ENCODE results near the gene SNURF. TPM values are rescaled to one million over a fixed set of nuclear protein-coding genes. Genes with fewer than 3 reads are reported as not detected.
A peak's percentile ranks its signal among the peaks of the same experiment; 100 is the strongest.

Gene SNURF
- total RNA-seq, 1 donor from 2014 or later = 16.5 TPM

DNA sequence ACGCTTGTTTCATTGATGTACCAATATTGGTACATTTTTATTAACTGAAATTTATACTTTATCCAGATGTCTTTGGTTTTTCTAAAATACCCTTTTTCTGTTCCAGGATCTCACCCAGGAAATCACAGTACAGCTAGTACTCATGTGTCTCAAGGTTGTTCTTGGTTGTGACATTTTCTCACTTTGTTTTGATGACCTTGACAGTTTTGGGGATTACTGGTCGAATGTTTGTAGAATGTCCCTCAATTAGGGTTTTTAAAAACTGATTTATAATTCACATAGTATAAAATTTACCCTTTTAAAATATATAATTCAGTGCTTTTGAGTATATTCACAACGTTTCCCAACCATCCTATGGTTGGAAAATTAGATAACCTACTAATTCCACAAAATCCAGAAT lies 6.3 kb upstream of the SNURF start:
- no peak for FAIRE-seq
- no peak overlapping the region for H3K27ac Mint-ChIP-seq (ENCODE audit: unreplicated experiment)

DNA sequence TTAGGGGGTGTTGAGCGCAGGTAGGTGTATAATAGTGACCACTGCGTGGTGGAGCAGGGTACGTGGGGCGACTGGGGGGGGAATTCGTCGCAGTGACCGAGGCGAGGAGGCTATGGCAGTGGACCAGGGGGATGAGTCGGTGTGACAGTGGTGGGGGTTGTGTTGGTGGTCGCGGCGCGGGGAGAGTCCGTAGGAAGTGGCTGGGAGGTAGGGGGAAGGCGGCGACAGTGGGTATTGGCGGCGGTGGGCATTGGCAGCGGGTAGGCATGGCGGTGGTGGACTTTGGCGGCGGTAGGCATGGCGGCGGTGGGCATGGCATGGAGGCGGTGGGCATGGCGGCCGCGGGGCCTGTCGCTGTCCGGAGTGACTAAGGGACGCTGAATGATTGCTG lies 739 bp downstream of the SNURF start:
- peak overlapping the region; percentile 97 for H3K4me3 ChIP-seq (ENCODE audit: insufficient read depth, low read depth, low read length)
- H3K4me1 ChIP-seq (ENCODE audit: insufficient read depth, low read length) = no peaks in the 10 kb centered on the region
- peak overlapping the region; percentile 94 for H3K4me2 ChIP-seq (ENCODE audit: low read length)
- H3K27ac ChIP-seq (ENCODE audit: low read depth, low read length) = peak overlapping the region; percentile 79
- peaks cover 16% of the 10 kb centered on the region for H4K20me1 ChIP-seq (ENCODE audit: insufficient read depth, low read length)
- no peak for TF ChIP-seq EZH2 (IDR thresholded peaks at IDR 0.05; ENCODE audit: insufficient read depth, low read length)
- TF ChIP-seq, protein P1, sequence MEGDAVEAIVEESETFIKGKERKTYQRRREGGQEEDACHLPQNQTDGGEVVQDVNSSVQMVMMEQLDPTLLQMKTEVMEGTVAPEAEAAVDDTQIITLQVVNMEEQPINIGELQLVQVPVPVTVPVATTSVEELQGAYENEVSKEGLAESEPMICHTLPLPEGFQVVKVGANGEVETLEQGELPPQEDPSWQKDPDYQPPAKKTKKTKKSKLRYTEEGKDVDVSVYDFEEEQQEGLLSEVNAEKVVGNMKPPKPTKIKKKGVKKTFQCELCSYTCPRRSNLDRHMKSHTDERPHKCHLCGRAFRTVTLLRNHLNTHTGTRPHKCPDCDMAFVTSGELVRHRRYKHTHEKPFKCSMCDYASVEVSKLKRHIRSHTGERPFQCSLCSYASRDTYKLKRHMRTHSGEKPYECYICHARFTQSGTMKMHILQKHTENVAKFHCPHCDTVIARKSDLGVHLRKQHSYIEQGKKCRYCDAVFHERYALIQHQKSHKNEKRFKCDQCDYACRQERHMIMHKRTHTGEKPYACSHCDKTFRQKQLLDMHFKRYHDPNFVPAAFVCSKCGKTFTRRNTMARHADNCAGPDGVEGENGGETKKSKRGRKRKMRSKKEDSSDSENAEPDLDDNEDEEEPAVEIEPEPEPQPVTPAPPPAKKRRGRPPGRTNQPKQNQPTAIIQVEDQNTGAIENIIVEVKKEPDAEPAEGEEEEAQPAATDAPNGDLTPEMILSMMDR (IDR thresholded peaks at IDR 0.05; ENCODE audit: insufficient read depth, low read depth, low read length) = no peak
- peaks cover 5% of the 10 kb centered on the region for H3K9me3 Mint-ChIP-seq (ENCODE audit: unreplicated experiment)
- FAIRE-seq (no peak), DNase-seq (ENCODE audit: low read depth) (no peak)
- H3K4me1 Mint-ChIP-seq (ENCODE audit: low read depth, unreplicated experiment) = peaks cover 5% of the 10 kb centered on the region
- H3K9ac ChIP-seq (ENCODE audit: low read length) = peak overlapping the region; percentile 94
- no peaks in the 10 kb centered on the region for H3K27me3 Mint-ChIP-seq (ENCODE audit: low read depth, unreplicated experiment)
- H3K27ac Mint-ChIP-seq (ENCODE audit: unreplicated experiment) = peak overlapping the region; percentile 96
- H3K27me3 ChIP-seq (ENCODE audit: insufficient read depth, low read length) = no peaks in the 10 kb centered on the region
- peaks cover 57% of the 10 kb centered on the region for H3K79me2 ChIP-seq (ENCODE audit: insufficient read depth, low read length)
- H3K36me3 ChIP-seq (ENCODE audit: insufficient read depth, low read length) = no peaks in the 10 kb centered on the region
- peak overlapping the region; percentile 91 for H3K4me3 Mint-ChIP-seq (ENCODE audit: unreplicated experiment)
- H2AFZ ChIP-seq (ENCODE audit: low read depth, low read length) = peak overlapping the region; percentile 75
- no peaks in the 10 kb centered on the region for H3K36me3 Mint-ChIP-seq (ENCODE audit: low read depth, unreplicated experiment)
- H3K9me3 ChIP-seq (ENCODE audit: insufficient read depth, low read depth, low read length) = no peaks in the 10 kb centered on the region

More for the DNA sequence above, 6.3 kb upstream of the SNURF start:
- Histone ChIP-seq H3K9me3 (ENCODE audit: insufficient read depth, low read depth, low read length) (peaks cover 5% of the 10 kb centered on the region), H3K4me3 (ENCODE audit: insufficient read depth, low read depth, low read length) (no peak overlapping the region), H4K20me1 (ENCODE audit: insufficient read depth, low read length) (no peaks in the 10 kb centered on the region), H3K9ac (ENCODE audit: low read length) (no peak overlapping the region), H3K27ac (ENCODE audit: low read depth, low read length) (no peak overlapping the region), H3K27me3 (ENCODE audit: insufficient read depth, low read length) (no peaks in the 10 kb centered on the region), H3K4me2 (ENCODE audit: low read length) (no peak overlapping the region), H3K4me1 (ENCODE audit: insufficient read depth, low read length) (no peaks in the 10 kb centered on the region), H2AFZ (ENCODE audit: low read depth, low read length) (no peak overlapping the region), H3K79me2 (ENCODE audit: insufficient read depth, low read length) (no peaks in the 10 kb centered on the region), H3K36me3 (ENCODE audit: insufficient read depth, low read length) (no peaks in the 10 kb centered on the region)
- Mint-ChIP-seq H3K9me3 (ENCODE audit: unreplicated experiment) (peaks cover 3% of the 10 kb centered on the region), H3K27me3 (ENCODE audit: low read depth, unreplicated experiment) (no peaks in the 10 kb centered on the region), H3K4me1 (ENCODE audit: low read depth, unreplicated experiment) (peaks cover 2% of the 10 kb centered on the region), H3K36me3 (ENCODE audit: low read depth, unreplicated experiment) (no peaks in the 10 kb centered on the region), H3K4me3 (ENCODE audit: unreplicated experiment) (no peak overlapping the region)
- TF ChIP-seq, protein P1 (IDR thresholded peaks at IDR 0.05; ENCODE audit: insufficient read depth, low read depth, low read length) = no peak
- TF ChIP-seq EZH2 (IDR thresholded peaks at IDR 0.05; ENCODE audit: insufficient read depth, low read length) = no peak
- DNase-seq (ENCODE audit: low read depth) = no peak

DNA sequence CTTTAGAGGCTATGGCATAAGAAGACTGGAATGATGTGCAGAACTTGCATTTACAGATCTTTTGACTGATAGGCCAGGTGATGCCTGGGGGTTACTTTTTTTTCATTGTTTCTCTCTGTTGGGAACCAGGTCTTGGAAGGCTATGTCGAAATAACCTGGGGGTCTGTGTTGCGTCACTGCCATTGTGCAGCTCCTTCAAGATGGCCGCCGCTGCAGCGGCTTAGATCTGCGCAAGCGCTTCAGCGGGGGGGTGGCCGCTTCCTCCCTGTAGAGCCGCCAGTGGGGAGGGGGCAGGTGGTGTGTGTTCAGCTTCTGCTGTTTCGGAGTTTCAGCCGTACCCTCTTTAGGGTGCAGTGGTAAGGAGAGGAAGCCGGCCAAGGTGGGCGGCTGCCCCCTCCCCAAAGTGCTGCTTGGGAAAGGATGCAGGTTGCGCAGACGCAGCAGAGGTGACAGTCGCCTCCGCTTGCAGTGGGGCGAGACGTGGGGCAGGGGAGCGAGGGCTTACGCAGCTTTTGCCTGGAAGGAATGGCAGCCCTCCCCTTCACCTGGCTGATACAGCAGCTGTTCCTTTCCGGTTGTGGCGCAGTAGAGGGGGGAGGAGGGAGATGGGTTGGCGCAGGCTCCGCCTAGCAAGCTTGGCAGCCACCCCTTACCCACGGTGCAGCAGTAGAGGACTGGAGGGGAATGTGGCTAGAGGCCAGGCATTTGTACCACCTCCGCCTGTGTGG lies 1.5 kb downstream of the SNURF start:
- no peaks in the 10 kb centered on the region for H3K36me3 Mint-ChIP-seq (ENCODE audit: low read depth, unreplicated experiment)
- Histone ChIP-seq H3K36me3 (ENCODE audit: insufficient read depth, low read length) (no peaks in the 10 kb centered on the region), H2AFZ (ENCODE audit: low read depth, low read length) (peak overlapping the region; percentile 75), H4K20me1 (ENCODE audit: insufficient read depth, low read length) (peaks cover 24% of the 10 kb centered on the region), H3K4me2 (ENCODE audit: low read length) (peak overlapping the region; percentile 94), H3K9me3 (ENCODE audit: insufficient read depth, low read depth, low read length) (no peaks in the 10 kb centered on the region), H3K9ac (ENCODE audit: low read length) (peak overlapping the region; percentile 94), H3K27me3 (ENCODE audit: insufficient read depth, low read length) (no peaks in the 10 kb centered on the region), H3K4me1 (ENCODE audit: insufficient read depth, low read length) (no peaks in the 10 kb centered on the region), H3K27ac (ENCODE audit: low read depth, low read length) (peak overlapping the region; percentile 79), H3K4me3 (ENCODE audit: insufficient read depth, low read depth, low read length) (peak overlapping the region; percentile 97), H3K79me2 (ENCODE audit: insufficient read depth, low read length) (peaks cover 64% of the 10 kb centered on the region)
- peak overlapping the region; percentile 96 for H3K27ac Mint-ChIP-seq (ENCODE audit: unreplicated experiment)
- TF ChIP-seq EZH2 (IDR thresholded peaks at IDR 0.05; ENCODE audit: insufficient read depth, low read length) = no peak
- TF ChIP-seq, protein P1 (IDR thresholded peaks at IDR 0.05; ENCODE audit: insufficient read depth, low read depth, low read length) = no peak
- H3K4me1 Mint-ChIP-seq (ENCODE audit: low read depth, unreplicated experiment) = peaks cover 5% of the 10 kb centered on the region
- DNase-seq (ENCODE audit: low read depth) (peak; percentile 54), FAIRE-seq (no peak)
- peak overlapping the region; percentile 91 for H3K4me3 Mint-ChIP-seq (ENCODE audit: unreplicated experiment)
- H3K9me3 Mint-ChIP-seq (ENCODE audit: unreplicated experiment) = peaks cover 5% of the 10 kb centered on the region
- H3K27me3 Mint-ChIP-seq (ENCODE audit: low read depth, unreplicated experiment) = no peaks in the 10 kb centered on the region
